NCI-H2196 treated with DMSO at 0.1 percent for 48 hours (cell line): ENCODE measurements around the gene LRRC10.

ENCODE experiments used
- DNase-seq: peaks from one replicate; lab custom pipeline; 2025; ENCODE audit not compliant: unreplicated experiment; lab: John Stamatoyannopoulos, UW

LRRC10 gene

DNA sequence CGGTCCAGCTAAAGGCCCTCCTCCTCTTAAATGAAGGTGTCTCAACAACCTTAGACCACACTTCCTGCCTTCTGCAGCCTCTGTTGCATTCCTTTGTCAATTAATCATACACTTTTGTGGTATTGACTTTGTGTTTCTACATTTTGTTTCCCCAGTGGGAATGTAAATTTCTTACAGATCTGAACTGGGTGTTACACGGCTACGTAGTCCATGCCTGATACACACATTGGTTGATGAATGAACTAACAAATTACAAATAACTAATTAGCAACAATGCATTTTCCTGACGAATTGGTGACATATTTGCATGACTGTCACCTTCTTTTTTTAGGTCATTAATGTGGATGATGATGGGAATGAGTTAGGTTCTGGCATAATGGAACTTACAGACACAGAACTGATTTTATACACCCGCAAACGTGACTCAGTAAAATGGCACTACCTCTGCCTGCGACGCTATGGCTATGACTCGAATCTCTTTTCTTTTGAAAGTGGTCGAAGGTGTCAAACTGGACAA is 40.6 kb downstream of the LRRC10 start:
- no peak for DNase-seq

DNA sequence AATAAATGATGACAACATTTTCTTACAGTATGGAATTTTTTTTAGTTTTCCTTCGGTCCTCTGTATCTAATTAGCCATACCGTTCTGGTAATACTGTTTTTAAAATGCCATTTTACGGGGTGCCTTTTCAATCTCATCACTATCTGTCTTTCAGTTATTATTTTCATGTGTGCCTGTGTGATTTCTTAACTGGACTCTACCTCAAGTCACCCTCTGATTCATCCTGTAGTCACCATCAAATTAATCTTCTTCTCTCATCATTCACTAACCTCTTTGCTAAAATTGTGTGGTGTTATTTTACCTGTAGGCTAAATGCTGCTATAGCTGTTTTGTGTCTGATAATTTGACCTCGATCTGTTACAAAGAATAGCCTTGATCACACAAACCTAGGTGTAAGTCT is 41.5 kb downstream of the LRRC10 start:
- DNase-seq, result no peak

DNA sequence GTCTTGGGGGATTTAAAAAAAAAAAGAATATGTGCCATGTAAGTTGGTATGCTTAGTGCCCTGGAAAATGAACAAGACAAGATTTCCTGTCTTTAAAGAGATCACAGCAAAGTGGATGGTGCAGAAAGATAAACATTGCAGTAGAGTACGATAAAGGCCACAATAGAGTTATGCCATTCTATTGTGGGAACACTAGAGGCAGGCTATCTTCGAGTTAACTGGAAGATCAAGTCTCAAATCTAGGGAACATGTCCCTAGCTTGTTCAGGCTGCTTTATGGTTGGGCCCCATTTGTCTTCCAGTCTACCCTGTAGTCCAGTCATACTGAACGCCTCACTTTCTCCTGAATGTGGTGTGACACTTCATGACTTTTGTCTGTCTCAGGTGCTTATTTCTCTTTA is 44.1 kb downstream of the LRRC10 start:
- DNase-seq, result no peak

DNA sequence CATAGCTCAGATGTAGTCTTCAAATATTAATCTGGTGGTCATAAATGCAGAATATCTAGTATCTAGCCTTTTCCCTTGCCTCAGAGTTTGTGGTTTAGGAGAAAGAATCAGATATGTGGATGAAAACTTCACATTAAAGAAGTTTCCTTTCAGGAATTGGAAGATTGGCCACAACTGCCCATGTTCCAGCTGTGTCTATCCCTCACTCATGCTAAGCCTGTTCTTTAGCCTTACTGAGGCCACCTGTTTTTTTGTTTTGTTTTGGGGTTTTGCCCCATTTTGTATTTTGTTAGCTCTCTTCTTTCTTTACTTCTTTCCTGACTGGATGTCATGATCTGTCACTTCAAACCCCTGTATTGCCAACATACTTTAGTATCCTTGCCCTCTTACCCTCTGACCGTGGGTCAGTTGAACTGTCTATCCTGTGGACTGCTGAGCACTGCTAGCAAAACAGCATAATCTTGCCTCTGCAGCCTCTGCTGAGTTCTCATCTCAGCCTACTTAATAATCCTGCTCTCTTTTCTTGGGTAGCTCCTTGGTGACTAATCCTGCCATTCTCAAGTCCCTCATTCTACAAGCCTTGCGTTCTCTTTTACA is 47.4 kb downstream of the LRRC10 start:
- no peak for DNase-seq
